CD8-positive, alpha-beta memory T cell (primary cell): Measurements from ENCODE around the gene ELF2. TPM values are rescaled to one million over a fixed set of nuclear protein-coding genes. Genes with fewer than 3 reads are reported as not detected.

ENCODE experiments used
- CTCF ChIA-PET: fragments of 350-600 bp; sonication (Branson Sonifier 250); formaldehyde crosslinking; loops from one replicate; lab custom pipeline; 2021; ENCODE audit warnings: antibody characterized with exemption; lab: Charles Lee
- POLR2A ChIA-PET: fragments of 350-600 bp; sonication (Branson Sonifier 250); formaldehyde crosslinking; loops from one replicate; lab custom pipeline; 2021; ENCODE audit warnings: antibody characterized with exemption; lab: Charles Lee
- DNase-seq, 5 donors: peaks; one replicate each; pipeline versions ENCODE4 v3.0.0 to v3.0.0-alpha.2; 2020 to 2022; ENCODE audit warnings: mixed read lengths in 1 of 5
- H3K27ac ChIP-seq: one replicate; pipeline ENCODE4 v1.7.0; 2013; ENCODE audit warnings: low read depth, mild to moderate bottlenecking, low read length, moderate library complexity
- H3K27me3 ChIP-seq: 2 replicates; pipeline ENCODE4 v1.7.0; 2013; ENCODE audit warnings: low read length, mild to moderate bottlenecking; ENCODE audit not compliant: insufficient read depth, poor library complexity, severe bottlenecking
- H3K36me3 ChIP-seq: 2 replicates; pipeline ENCODE4 v1.7.0; 2013; ENCODE audit warnings: mild to moderate bottlenecking, low read length, moderate library complexity; ENCODE audit not compliant: insufficient read depth
- H3K4me1 ChIP-seq: 2 replicates; pipeline ENCODE4 v1.7.0; 2013; ENCODE audit warnings: mild to moderate bottlenecking, low read length, moderate library complexity; ENCODE audit not compliant: insufficient read depth
- H3K4me3 ChIP-seq: 2 replicates; pipeline ENCODE4 v1.7.0; 2013; ENCODE audit warnings: mild to moderate bottlenecking, low read length
- H3K9me3 ChIP-seq: 2 replicates; pipeline ENCODE4 v1.7.0; 2013; ENCODE audit warnings: mild to moderate bottlenecking, low read length
- H3K27ac Mint-ChIP-seq, 8 donors: one replicate each; pipeline ENCODE4 v1.8.0; 2020 to 2021; ENCODE audit warnings: mixed read lengths in 8 of 8, mild to moderate bottlenecking in 6 of 8, inconsistent platforms in 3 of 8, moderate library complexity in 3 of 8
- H3K27me3 Mint-ChIP-seq, 2 donors: one replicate each; pipeline ENCODE4 v1.8.0; 2020 to 2021; ENCODE audit warnings: mixed read lengths in 2 of 2, mild to moderate bottlenecking in 1 of 2, moderate library complexity in 1 of 2
- H3K36me3 Mint-ChIP-seq, 3 donors: one replicate each; pipeline ENCODE4 v1.8.0; 2020 to 2021; ENCODE audit warnings: mixed read lengths in 3 of 3, inconsistent platforms in 1 of 3, mild to moderate bottlenecking in 1 of 3
- H3K4me1 Mint-ChIP-seq, 3 donors: one replicate each; pipeline ENCODE4 v1.8.0; 2020 to 2021; ENCODE audit warnings: mixed read lengths in 3 of 3, inconsistent platforms in 1 of 3, mild to moderate bottlenecking in 1 of 3
- H3K4me3 Mint-ChIP-seq, 7 donors: one replicate each; pipeline ENCODE4 v1.8.0; 2020 to 2021; ENCODE audit warnings: mixed read lengths in 7 of 7, mild to moderate bottlenecking in 6 of 7, moderate library complexity in 4 of 7, inconsistent platforms in 2 of 7
- H3K9me3 Mint-ChIP-seq, 5 donors: one replicate each; pipeline ENCODE4 v1.8.0; 2020 to 2022; ENCODE audit warnings: mixed read lengths in 5 of 5, mild to moderate bottlenecking in 3 of 5, moderate library complexity in 2 of 5, inconsistent platforms in 1 of 5
- polyA plus RNA-seq: library from polyadenylated mRNA; unstranded; fragments of 300-500 nt; fragmentation: Illumina TruSeq; gene quantifications from one replicate; pipeline ENCODE4 v1.2.3, GENCODE V29; 2021
- total RNA-seq, 2 experiments: library from RNA; stranded (reverse); gene quantifications; one replicate each; pipeline ENCODE4 v1.2.3, GENCODE V29; 2021

The ELF2 gene
- total and polyA plus RNA-seq, 3 experiments from 2014 or later, result 26.6 to 32.5 (median 27.4) TPM

- H3K27ac Mint-ChIP-seq, result peak overlapping the region; percentile 2 to 91 (median 57)
- Histone ChIP-seq H3K27ac (peak overlapping the region; percentile 28), H3K27me3 (no peaks in the 10 kb centered on the region), H3K4me3 (no peak overlapping the region), H3K4me1 (no peaks in the 10 kb centered on the region), H3K9me3 (no peaks in the 10 kb centered on the region), H3K36me3 (peaks cover 31% of the 10 kb centered on the region)
- POLR2A ChIA-PET, result no interaction called here
- DNase-seq, result no peak
- no peak overlapping the region for H3K4me3 Mint-ChIP-seq
- peaks cover 0 to 73% (median 9%) of the 10 kb centered on the region in 3 donors for H3K36me3 Mint-ChIP-seq
- H3K9me3 Mint-ChIP-seq, result no peaks in the 10 kb centered on the region
- H3K27me3 Mint-ChIP-seq, result no peaks in the 10 kb centered on the region
- H3K4me1 Mint-ChIP-seq, result peaks cover 33 to 57% (median 54%) of the 10 kb centered on the region in 3 donors
- CTCF ChIA-PET, result interaction anchor here (0.9 to 1.5 kb wide), 2 partner anchors 25 to 30 kb away, joined by 3 read pairs; no protein-coding TSS in a partner anchor
Observed at GRCh38 chr4:139054791-139055505, 122.1 kb downstream of the ELF2 start.

GRCh38 chr4:139053909-139054308 lies 123.1 kb downstream of the ELF2 start:
- Histone ChIP-seq H3K27ac (no peak overlapping the region), H3K4me1 (no peaks in the 10 kb centered on the region), H3K36me3 (peaks cover 23% of the 10 kb centered on the region), H3K4me3 (no peak overlapping the region), H3K27me3 (no peaks in the 10 kb centered on the region), H3K9me3 (no peaks in the 10 kb centered on the region)
- H3K27me3 Mint-ChIP-seq, result no peaks in the 10 kb centered on the region
- CTCF ChIA-PET, result interaction anchor here (1.5 kb wide), 1 partner anchor 29 kb away, joined by 3 read pairs; no protein-coding TSS in a partner anchor
- H3K36me3 Mint-ChIP-seq, result peaks cover 0 to 70% (median 9%) of the 10 kb centered on the region in 3 donors
- H3K9me3 Mint-ChIP-seq, result no peaks in the 10 kb centered on the region
- DNase-seq, result no peak
- POLR2A ChIA-PET, result no interaction called here
- peaks cover 30 to 51% (median 49%) of the 10 kb centered on the region in 3 donors for H3K4me1 Mint-ChIP-seq
- peak overlapping the region in 7 of 8 donors; percentile 2 to 87 (median 29) for H3K27ac Mint-ChIP-seq
- no peak overlapping the region for H3K4me3 Mint-ChIP-seq

DNA sequence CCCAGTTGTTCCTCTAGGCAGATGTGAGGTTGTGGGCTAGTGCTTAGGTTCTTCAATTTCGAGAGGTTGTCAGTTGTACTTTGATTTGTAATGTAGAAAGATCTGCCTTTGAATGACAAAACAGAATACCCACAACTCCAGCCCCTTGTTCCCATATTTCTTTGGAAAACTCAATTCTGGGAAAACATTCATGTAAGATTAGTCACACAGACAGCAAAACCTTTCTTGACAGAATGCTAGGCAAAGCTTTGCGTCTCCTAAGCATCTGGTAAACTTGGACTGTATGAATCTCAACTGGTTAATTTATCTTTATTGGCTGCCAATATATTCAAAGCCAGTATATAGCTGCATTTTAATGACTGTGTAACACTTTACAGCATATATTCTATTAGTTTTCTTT lies 126.6 kb downstream of the ELF2 start:
- CTCF ChIA-PET, result no interaction called here
- no peaks in the 10 kb centered on the region for H3K27me3 ChIP-seq
- no peaks in the 10 kb centered on the region for H3K4me1 ChIP-seq
- peaks cover 14% of the 10 kb centered on the region for H3K36me3 ChIP-seq
- Mint-ChIP-seq H3K36me3 (peaks cover 0 to 60% (median 5%) of the 10 kb centered on the region in 3 donors), H3K4me3 (no peak overlapping the region), H3K4me1 (peaks cover 13 to 25% (median 24%) of the 10 kb centered on the region in 3 donors), H3K27ac (peak overlapping the region in 1 of 8 donors; percentile 29), H3K27me3 (no peaks in the 10 kb centered on the region), H3K9me3 (no peaks in the 10 kb centered on the region)
- H3K4me3 ChIP-seq, result no peak overlapping the region
- no peak for DNase-seq
- H3K9me3 ChIP-seq, result no peaks in the 10 kb centered on the region
- POLR2A ChIA-PET, result interaction anchor here (0.6 kb wide), 1 partner anchor 591 kb away, joined by 3 read pairs; no protein-coding TSS in a partner anchor
- no peak overlapping the region for H3K27ac ChIP-seq

GRCh38 chr4:139048026-139048425 lies 129.0 kb downstream of the ELF2 start:
- no peaks in the 10 kb centered on the region for H3K4me1 ChIP-seq
- peaks cover 0 to 56% (median 12%) of the 10 kb centered on the region in 3 donors for H3K36me3 Mint-ChIP-seq
- CTCF ChIA-PET, result no interaction called here
- DNase-seq, result no peak
- no peak overlapping the region for H3K4me3 Mint-ChIP-seq
- no peak overlapping the region for H3K4me3 ChIP-seq
- H3K4me1 Mint-ChIP-seq, result peaks cover 3 to 12% (median 7%) of the 10 kb centered on the region in 3 donors
- no peaks in the 10 kb centered on the region for H3K27me3 Mint-ChIP-seq
- no peaks in the 10 kb centered on the region for H3K9me3 Mint-ChIP-seq
- no peaks in the 10 kb centered on the region for H3K9me3 ChIP-seq
- no peak overlapping the region for H3K27ac ChIP-seq
- H3K27me3 ChIP-seq, result no peaks in the 10 kb centered on the region
- peak overlapping the region in 3 of 8 donors; percentile 10 to 80 (median 36) for H3K27ac Mint-ChIP-seq
- peaks cover 3% of the 10 kb centered on the region for H3K36me3 ChIP-seq
- POLR2A ChIA-PET, result no interaction called here

GRCh38 chr4:139044291-139044690 lies 132.7 kb downstream of the ELF2 start:
- no peaks in the 10 kb centered on the region for H3K27me3 ChIP-seq
- H3K4me1 Mint-ChIP-seq, result peaks cover 6 to 21% (median 18%) of the 10 kb centered on the region in 3 donors
- no peak overlapping the region for H3K27ac ChIP-seq
- ChIA-PET POLR2A (no interaction called here), CTCF (interaction anchor here (1.4 to 2.7 kb wide), 2 partner anchors 14 to 55 kb away, joined by 3 to 13 read pairs; no protein-coding TSS in a partner anchor)
- no peak overlapping the region for H3K4me3 Mint-ChIP-seq
- no peaks in the 10 kb centered on the region for H3K9me3 Mint-ChIP-seq
- no peaks in the 10 kb centered on the region for H3K4me1 ChIP-seq
- no peak for DNase-seq
- peaks cover 3% of the 10 kb centered on the region for H3K36me3 ChIP-seq
- peaks cover 0 to 43% (median 9%) of the 10 kb centered on the region in 3 donors for H3K36me3 Mint-ChIP-seq
- H3K9me3 ChIP-seq, result no peaks in the 10 kb centered on the region
- peak overlapping the region in 2 of 8 donors; percentile 19 to 23 for H3K27ac Mint-ChIP-seq
- H3K4me3 ChIP-seq, result no peak overlapping the region
- H3K27me3 Mint-ChIP-seq, result no peaks in the 10 kb centered on the region

DNA sequence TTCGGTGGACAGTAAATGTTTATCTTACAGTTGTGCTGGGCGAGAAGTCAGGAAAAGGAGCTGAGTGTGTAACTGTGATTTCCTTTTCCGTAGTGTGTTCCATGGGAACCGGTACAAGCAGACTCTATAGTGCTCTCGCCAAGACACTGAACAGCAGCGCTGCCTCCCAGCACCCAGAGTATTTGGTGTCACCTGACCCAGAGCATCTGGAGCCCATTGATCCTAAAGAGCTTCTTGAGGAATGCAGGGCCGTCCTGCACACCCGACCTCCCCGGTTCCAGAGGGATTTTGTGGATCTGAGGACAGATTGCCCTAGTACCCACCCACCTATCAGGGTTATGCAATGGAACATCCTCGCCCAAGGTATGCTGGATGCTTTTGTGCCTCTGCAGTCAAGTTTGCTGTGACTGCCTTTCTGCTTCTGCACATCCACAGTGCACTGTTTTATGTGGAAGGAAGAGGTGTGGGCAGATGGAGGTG lies 134.0 kb downstream of the ELF2 start:
- peaks cover 6 to 20% (median 11%) of the 10 kb centered on the region in 3 donors for H3K4me1 Mint-ChIP-seq
- peaks cover 3% of the 10 kb centered on the region for H3K36me3 ChIP-seq
- ChIA-PET CTCF (interaction anchor here (1.4 kb wide), 1 partner anchor 36 kb away, joined by 3 read pairs; no protein-coding TSS in a partner anchor), POLR2A (no interaction called here)
- peaks cover 0 to 37% (median 8%) of the 10 kb centered on the region in 3 donors for H3K36me3 Mint-ChIP-seq
- H3K9me3 Mint-ChIP-seq, result no peaks in the 10 kb centered on the region
- H3K9me3 ChIP-seq, result no peaks in the 10 kb centered on the region
- no peaks in the 10 kb centered on the region for H3K27me3 ChIP-seq
- H3K4me3 Mint-ChIP-seq, result no peak overlapping the region
- H3K4me3 ChIP-seq, result no peak overlapping the region
- DNase-seq, result no peak
- peak overlapping the region in 2 of 8 donors; percentile 24 to 38 for H3K27ac Mint-ChIP-seq
- H3K27ac ChIP-seq, result no peak overlapping the region
- H3K4me1 ChIP-seq, result no peaks in the 10 kb centered on the region
- H3K27me3 Mint-ChIP-seq, result no peaks in the 10 kb centered on the region

- Mint-ChIP-seq H3K9me3 (no peaks in the 10 kb centered on the region), H3K4me3 (no peak overlapping the region), H3K27ac (peak overlapping the region in 3 of 8 donors; percentile 8 to 64 (median 30)), H3K27me3 (no peaks in the 10 kb centered on the region), H3K4me1 (peaks cover 8 to 25% (median 16%) of the 10 kb centered on the region in 3 donors), H3K36me3 (peaks cover 0 to 21% (median 4%) of the 10 kb centered on the region in 3 donors)
- Histone ChIP-seq H3K4me3 (no peak overlapping the region), H3K4me1 (no peaks in the 10 kb centered on the region), H3K27me3 (no peaks in the 10 kb centered on the region), H3K9me3 (no peaks in the 10 kb centered on the region), H3K36me3 (no peaks in the 10 kb centered on the region), H3K27ac (no peak overlapping the region)
- ChIA-PET CTCF (interaction anchor here (1.2 kb wide), 1 partner anchor 8 kb away, joined by 4 read pairs; no protein-coding TSS in a partner anchor), POLR2A (no interaction called here)
- DNase-seq, result no peak
Observed at GRCh38 chr4:139038874-139039443, 138.1 kb downstream of the ELF2 start.
